ENCODE data around the gene FUT8.
"Not testable (repeated sequence)": the region's sequence is repeated elsewhere in the genome, so short reads cannot be mapped to it uniquely, and the experiment has no call there.

Gene FUT8

DNA sequence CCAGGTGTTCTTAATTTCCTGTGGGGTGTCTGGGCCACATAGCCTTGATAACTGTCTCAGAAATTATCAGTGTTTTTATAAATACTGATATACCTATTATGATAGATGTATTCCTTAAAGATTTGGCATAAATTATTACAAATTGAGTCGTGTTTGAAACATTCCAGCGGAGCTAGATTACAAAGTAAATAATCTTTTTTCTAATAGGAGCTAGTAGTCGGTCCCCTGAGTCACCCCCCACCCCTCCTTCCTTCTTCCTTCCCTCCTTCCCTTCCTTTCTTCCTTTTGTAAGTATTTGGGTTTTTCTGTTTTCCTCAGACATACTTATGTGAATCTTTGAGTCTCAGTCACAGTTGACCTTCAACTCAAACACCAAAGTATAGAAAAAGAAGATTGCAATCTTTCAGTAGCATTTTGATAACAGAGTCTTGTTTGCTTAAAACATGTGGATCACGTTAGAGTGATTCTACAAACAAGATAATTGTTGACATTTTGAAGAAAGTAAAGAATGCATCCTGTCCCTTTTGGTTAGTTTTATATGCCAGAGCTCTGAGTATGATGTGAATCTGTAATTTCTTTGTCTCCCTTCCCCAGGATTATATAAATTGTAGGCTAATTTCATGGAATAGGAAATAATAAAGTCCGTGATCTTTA is 264.0 kb downstream of the FUT8 start:
- no peaks in the 10 kb centered on the region for H3K4me1 ChIP-seq (ENCODE audit: insufficient read depth, insufficient read length)
- H3K9ac ChIP-seq (ENCODE audit: insufficient read length, low read depth), result no peak overlapping the region
- no peak for DNase-seq (ENCODE audit: low read depth, low spot score)
- no peaks in the 10 kb centered on the region for H3K36me3 ChIP-seq (ENCODE audit: insufficient read depth, insufficient read length, low read length)
- no peaks in the 10 kb centered on the region for H3K27me3 ChIP-seq (ENCODE audit: insufficient read depth, insufficient read length)
- H3K4me3 ChIP-seq (ENCODE audit: insufficient read length, low read depth), result no peak overlapping the region
- TF ChIP-seq ZNF274 (IDR thresholded peaks at IDR 0.05; ENCODE audit: low read depth, low read length) (no peak), YY1 (IDR thresholded peaks at IDR 0.05; ENCODE audit: insufficient read depth, insufficient read length) (no peak), SUZ12 (IDR thresholded peaks at IDR 0.05; ENCODE audit: extremely low read depth, insufficient read depth, insufficient read length) (no peak)
- H3K9me3 ChIP-seq (ENCODE audit: insufficient read depth, low read length), result no peaks in the 10 kb centered on the region

DNA sequence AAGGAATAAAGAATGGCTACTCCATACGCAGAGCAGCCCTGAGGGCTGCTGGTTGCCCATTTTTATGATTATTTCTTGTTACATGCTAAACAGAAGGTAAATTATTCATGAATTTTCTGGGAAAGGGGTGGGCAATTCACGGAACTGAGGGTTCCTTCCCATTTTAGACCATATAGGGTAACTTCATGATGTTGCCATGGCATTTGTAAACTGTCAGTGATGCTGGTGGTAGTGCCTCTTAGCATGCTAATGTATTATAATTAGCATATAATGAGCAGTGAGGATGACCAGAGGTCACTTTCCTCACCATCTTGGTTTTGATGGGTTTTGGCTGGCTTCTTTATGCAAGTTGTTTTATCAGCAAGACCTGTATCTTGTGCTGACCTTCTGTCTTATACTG is 273.0 kb downstream of the FUT8 start:
- H3K9me3 ChIP-seq (ENCODE audit: insufficient read depth, low read length), result no peaks in the 10 kb centered on the region
- TF ChIP-seq YY1 (IDR thresholded peaks at IDR 0.05; ENCODE audit: insufficient read depth, insufficient read length) (no peak), ZNF274 (IDR thresholded peaks at IDR 0.05; ENCODE audit: low read depth, low read length) (no peak), SUZ12 (IDR thresholded peaks at IDR 0.05; ENCODE audit: extremely low read depth, insufficient read depth, insufficient read length) (no peak)
- no peak overlapping the region for H3K4me3 ChIP-seq (ENCODE audit: insufficient read length, low read depth)
- DNase-seq (ENCODE audit: low read depth, low spot score), result no peak
- no peak overlapping the region for H3K9ac ChIP-seq (ENCODE audit: insufficient read length, low read depth)
- no peaks in the 10 kb centered on the region for H3K36me3 ChIP-seq (ENCODE audit: insufficient read depth, insufficient read length, low read length)
- H3K4me1 ChIP-seq (ENCODE audit: insufficient read depth, insufficient read length), result no peaks in the 10 kb centered on the region
- H3K27me3 ChIP-seq (ENCODE audit: insufficient read depth, insufficient read length), result no peaks in the 10 kb centered on the region

DNA sequence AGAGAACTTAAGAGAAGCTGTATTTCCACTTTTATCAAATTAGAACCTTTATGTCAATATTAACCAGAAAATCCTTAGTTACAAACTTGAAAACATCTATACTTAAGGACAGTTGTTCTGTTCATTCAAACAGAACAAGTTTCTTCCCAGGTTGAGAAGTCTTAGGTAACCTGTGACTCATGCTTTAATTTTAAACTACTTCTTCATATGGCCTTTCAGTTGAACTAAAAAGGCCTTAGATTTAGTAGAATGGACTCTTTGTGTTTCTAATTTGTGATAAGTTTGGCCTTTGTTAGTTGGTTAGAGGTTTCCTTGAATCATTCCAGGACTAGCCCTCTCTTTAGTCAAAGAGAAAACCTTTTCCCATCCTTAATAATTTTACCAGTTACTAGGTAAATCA is 274.2 kb downstream of the FUT8 start:
- peak; percentile 40 for DNase-seq (ENCODE audit: low read depth, low spot score)
- H3K4me1 ChIP-seq (ENCODE audit: insufficient read depth, insufficient read length), result no peaks in the 10 kb centered on the region
- H3K27me3 ChIP-seq (ENCODE audit: insufficient read depth, insufficient read length), result no peaks in the 10 kb centered on the region
- TF ChIP-seq SUZ12 (IDR thresholded peaks at IDR 0.05; ENCODE audit: extremely low read depth, insufficient read depth, insufficient read length) (no peak), ZNF274 (IDR thresholded peaks at IDR 0.05; ENCODE audit: low read depth, low read length) (no peak), YY1 (IDR thresholded peaks at IDR 0.05; ENCODE audit: insufficient read depth, insufficient read length) (no peak)
- H3K4me3 ChIP-seq (ENCODE audit: insufficient read length, low read depth), result no peak overlapping the region
- no peak overlapping the region for H3K9ac ChIP-seq (ENCODE audit: insufficient read length, low read depth)
- H3K9me3 ChIP-seq (ENCODE audit: insufficient read depth, low read length), result no peaks in the 10 kb centered on the region
- H3K36me3 ChIP-seq (ENCODE audit: insufficient read depth, insufficient read length, low read length), result no peaks in the 10 kb centered on the region

DNA sequence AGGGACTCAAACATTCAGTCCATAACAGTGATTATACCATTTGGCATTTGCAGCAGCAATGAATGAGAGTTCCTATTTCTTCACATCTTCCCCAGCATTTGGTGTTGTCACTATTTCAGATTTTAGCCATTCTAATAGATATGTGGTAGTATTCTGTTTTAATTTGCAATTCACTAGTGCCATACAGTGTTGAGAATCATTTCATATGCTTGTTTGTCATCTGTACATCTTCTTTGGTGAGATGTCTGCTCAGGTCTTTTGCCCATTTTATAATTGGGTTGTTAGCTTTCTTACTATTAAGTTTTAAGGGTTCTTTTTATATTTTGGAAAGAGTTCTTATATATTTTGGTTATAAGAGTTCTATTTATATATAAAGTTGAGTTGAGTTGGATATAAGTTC is 276.5 kb downstream of the FUT8 start:
- no peaks in the 10 kb centered on the region for H3K27me3 ChIP-seq (ENCODE audit: insufficient read depth, insufficient read length)
- no peak overlapping the region for H3K4me3 ChIP-seq (ENCODE audit: insufficient read length, low read depth)
- H3K9ac ChIP-seq (ENCODE audit: insufficient read length, low read depth), result no peak overlapping the region
- no peaks in the 10 kb centered on the region for H3K4me1 ChIP-seq (ENCODE audit: insufficient read depth, insufficient read length)
- DNase-seq (ENCODE audit: low read depth, low spot score), result no peak
- TF ChIP-seq YY1 (IDR thresholded peaks at IDR 0.05; ENCODE audit: insufficient read depth, insufficient read length), result no peak
- no peak for TF ChIP-seq SUZ12 (IDR thresholded peaks at IDR 0.05; ENCODE audit: extremely low read depth, insufficient read depth, insufficient read length)
- TF ChIP-seq ZNF274 (IDR thresholded peaks at IDR 0.05; ENCODE audit: low read depth, low read length), result no peak
- H3K9me3 ChIP-seq (ENCODE audit: insufficient read depth, low read length), result peaks cover 8% of the 10 kb centered on the region; the same call in 1 of the 2 replicates
- H3K36me3 ChIP-seq (ENCODE audit: insufficient read depth, insufficient read length, low read length), result no peaks in the 10 kb centered on the region

DNA sequence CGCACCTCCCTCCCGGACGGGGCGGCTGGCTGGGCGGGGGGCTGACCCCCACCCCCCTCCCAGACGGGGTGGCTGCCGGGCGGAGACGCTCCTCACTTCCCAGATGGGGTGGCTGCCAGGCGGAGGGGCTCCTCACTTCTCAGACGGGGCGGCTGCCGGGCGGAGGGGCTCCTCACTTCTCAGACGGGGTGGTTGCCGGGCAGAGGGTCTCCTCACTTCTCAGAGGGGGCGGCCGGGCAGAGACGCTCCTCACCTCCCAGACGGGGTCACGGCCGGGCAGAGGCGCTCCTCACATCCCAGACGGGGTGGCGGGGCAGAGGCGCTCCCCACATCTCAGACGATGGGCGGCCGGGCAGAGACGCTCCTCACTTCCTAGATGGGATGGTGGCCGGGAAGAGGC is 280.0 kb downstream of the FUT8 start:
- not testable (repeated sequence) for H3K9me3 ChIP-seq (ENCODE audit: insufficient read depth, low read length); H3K27me3 ChIP-seq (ENCODE audit: insufficient read depth, insufficient read length); H3K4me1 ChIP-seq (ENCODE audit: insufficient read depth, insufficient read length); H3K4me3 ChIP-seq (ENCODE audit: insufficient read length, low read depth); DNase-seq (ENCODE audit: low read depth, low spot score); H3K9ac ChIP-seq (ENCODE audit: insufficient read length, low read depth); H3K36me3 ChIP-seq (ENCODE audit: insufficient read depth, insufficient read length, low read length)

DNA sequence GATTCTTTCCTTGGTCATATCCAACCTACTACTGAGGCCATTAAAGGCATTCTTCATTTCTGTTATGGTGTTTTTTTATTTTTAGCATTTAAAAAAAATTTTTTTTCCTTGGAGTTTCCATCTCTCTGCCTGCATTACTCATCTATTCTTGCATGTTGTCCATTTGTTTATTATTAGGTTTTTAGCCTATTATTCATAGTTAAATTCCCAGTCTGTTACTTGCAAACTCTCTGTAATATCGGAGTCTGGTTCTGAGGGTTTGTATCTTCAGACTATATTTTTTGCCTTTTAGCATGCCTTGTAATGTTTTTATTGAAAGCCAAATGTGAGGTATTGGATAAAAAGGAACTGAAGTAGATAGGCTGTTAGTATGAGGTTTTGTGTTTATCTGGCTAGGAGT is 284.3 kb downstream of the FUT8 start:
- Histone ChIP-seq H3K9ac (ENCODE audit: insufficient read length, low read depth) (no peak overlapping the region), H3K27me3 (ENCODE audit: insufficient read depth, insufficient read length) (no peaks in the 10 kb centered on the region), H3K36me3 (ENCODE audit: insufficient read depth, insufficient read length, low read length) (no peaks in the 10 kb centered on the region), H3K4me3 (ENCODE audit: insufficient read length, low read depth) (no peak overlapping the region), H3K4me1 (ENCODE audit: insufficient read depth, insufficient read length) (no peaks in the 10 kb centered on the region), H3K9me3 (ENCODE audit: insufficient read depth, low read length) (peaks cover 10% of the 10 kb centered on the region; the same call in 1 of the 2 replicates)
- no peak for DNase-seq (ENCODE audit: low read depth, low spot score)
- TF ChIP-seq SUZ12 (IDR thresholded peaks at IDR 0.05; ENCODE audit: extremely low read depth, insufficient read depth, insufficient read length) (no peak), ZNF274 (IDR thresholded peaks at IDR 0.05; ENCODE audit: low read depth, low read length) (no peak), YY1 (IDR thresholded peaks at IDR 0.05; ENCODE audit: insufficient read depth, insufficient read length) (no peak)

DNA sequence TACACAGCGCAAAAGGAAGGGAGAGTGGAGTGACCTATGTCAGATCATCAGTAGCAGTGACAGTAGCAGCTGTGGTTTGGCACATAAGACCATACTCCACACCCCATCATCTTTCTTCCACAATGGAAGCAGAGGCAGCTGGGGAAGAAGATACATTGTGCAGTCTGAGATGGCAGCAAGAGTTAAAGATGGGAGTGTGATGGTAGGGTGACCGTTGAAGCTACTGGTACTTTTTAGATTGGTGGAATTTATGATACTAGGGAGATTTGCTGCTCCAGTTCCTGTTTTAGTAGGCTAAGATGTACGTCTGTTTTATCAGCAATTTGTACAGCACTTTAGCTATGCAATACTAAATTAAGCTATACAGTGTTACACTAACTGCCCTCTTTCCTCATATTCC is 291.0 kb downstream of the FUT8 start:
- H3K4me3 ChIP-seq (ENCODE audit: insufficient read length, low read depth), result no peak overlapping the region

More for the DNA sequence above, 291.0 kb downstream of the FUT8 start:
- no peaks in the 10 kb centered on the region for H3K4me1 ChIP-seq (ENCODE audit: insufficient read depth, insufficient read length)
- no peaks in the 10 kb centered on the region for H3K36me3 ChIP-seq (ENCODE audit: insufficient read depth, insufficient read length, low read length)
- H3K27me3 ChIP-seq (ENCODE audit: insufficient read depth, insufficient read length), result no peaks in the 10 kb centered on the region
- TF ChIP-seq SUZ12 (IDR thresholded peaks at IDR 0.05; ENCODE audit: extremely low read depth, insufficient read depth, insufficient read length) (no peak), YY1 (IDR thresholded peaks at IDR 0.05; ENCODE audit: insufficient read depth, insufficient read length) (no peak), ZNF274 (IDR thresholded peaks at IDR 0.05; ENCODE audit: low read depth, low read length) (no peak)
- H3K9ac ChIP-seq (ENCODE audit: insufficient read length, low read depth), result no peak overlapping the region
- no peaks in the 10 kb centered on the region for H3K9me3 ChIP-seq (ENCODE audit: insufficient read depth, low read length)
- no peak for DNase-seq (ENCODE audit: low read depth, low spot score)
